ENCODE results near the gene WDR17. TPM values are rescaled to one million over a fixed set of nuclear protein-coding genes. Genes with fewer than 3 reads are reported as not detected.
A peak's percentile ranks its signal among the peaks of the same experiment; 100 is the strongest.

Gene WDR17
- total and polyA plus RNA-seq, 2 donors (not counting 1 experiment from before 2014, with no cell fraction given) = 2.1 to 7.1 TPM

DNA sequence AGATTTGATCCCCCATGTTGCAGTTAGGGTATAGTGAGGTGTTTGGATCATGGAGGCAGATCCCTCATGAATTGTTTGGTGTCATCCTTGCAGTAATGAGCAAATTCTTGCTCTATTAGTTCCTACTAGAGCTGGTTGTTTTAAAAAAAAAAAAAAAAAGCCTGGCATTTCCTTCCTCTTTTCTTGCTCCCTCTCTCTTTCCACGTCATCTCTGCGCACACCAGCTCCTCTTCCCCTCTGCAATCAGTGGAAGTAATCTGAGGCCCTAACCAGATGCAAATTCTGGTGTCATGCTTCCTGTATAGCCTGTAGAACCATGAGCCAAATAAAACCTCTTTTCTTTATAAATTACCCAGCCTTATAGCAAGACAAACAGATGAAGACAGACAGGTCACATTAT is 24.5 kb downstream of the WDR17 start:
- Histone ChIP-seq H3K36me3 (replicated peaks in 1 of 2; ENCODE audit: control extremely low read depth in 1 of 2, control insufficient read depth in 1 of 2, extremely low read depth in 1 of 2, insufficient read depth in 2 of 2, low read length in 1 of 2) (no peaks in the 10 kb centered on the region), H4K20me1 (ENCODE audit: control insufficient read depth, insufficient read depth, low read length, poor library complexity, severe bottlenecking) (no peaks in the 10 kb centered on the region), H3K4me1 (ENCODE audit: control insufficient read depth in 2 of 2, insufficient read depth in 2 of 2, low read length in 2 of 2) (peaks cover 13% of the 10 kb centered on the region in 2 donors), H3K27me3 (replicated peaks in 1 of 4; ENCODE audit: control extremely low read depth in 1 of 4, control insufficient read depth in 3 of 4, insufficient read depth in 4 of 4, low read length in 3 of 4) (no peaks in the 10 kb centered on the region), H3K4me2 (replicated peaks; ENCODE audit: low read depth, low read length, poor library complexity, severe bottlenecking) (no peak overlapping the region), H3K27ac (ENCODE audit: low read length in 2 of 2) (no peak overlapping the region), H2AFZ (ENCODE audit: insufficient read depth, low read depth, low read length, poor library complexity, severe bottlenecking) (no peak overlapping the region), H3K79me2 (ENCODE audit: control insufficient read depth, insufficient read depth, low read length) (no peaks in the 10 kb centered on the region), H3K9ac (ENCODE audit: low read length) (no peak overlapping the region), H3K9me3 (ENCODE audit: control extremely low read depth in 1 of 3, control insufficient read depth in 2 of 3, insufficient read depth in 1 of 3, low read length in 2 of 3) (peaks cover 2 to 6% (median 3%) of the 10 kb centered on the region in 3 donors), H3K4me3 (ENCODE audit: control extremely low read depth in 1 of 5, extremely low read depth in 1 of 5, insufficient read depth in 1 of 5, low read depth in 2 of 5, low read length in 4 of 5) (no peak overlapping the region)
- DNase-seq (peak; percentile 60), ATAC-seq (ENCODE audit: low read depth) (peak; percentile 90)
- Mint-ChIP-seq H3K9me3 (ENCODE audit: insufficient read depth) (peaks cover 10% of the 10 kb centered on the region), H3K27me3 (no peaks in the 10 kb centered on the region), H3K4me1 (peaks cover 18% of the 10 kb centered on the region), H3K27ac (peak overlapping the region; percentile 57), H3K4me3 (peak overlapping the region; percentile 46)
- TF ChIP-seq, protein P1, sequence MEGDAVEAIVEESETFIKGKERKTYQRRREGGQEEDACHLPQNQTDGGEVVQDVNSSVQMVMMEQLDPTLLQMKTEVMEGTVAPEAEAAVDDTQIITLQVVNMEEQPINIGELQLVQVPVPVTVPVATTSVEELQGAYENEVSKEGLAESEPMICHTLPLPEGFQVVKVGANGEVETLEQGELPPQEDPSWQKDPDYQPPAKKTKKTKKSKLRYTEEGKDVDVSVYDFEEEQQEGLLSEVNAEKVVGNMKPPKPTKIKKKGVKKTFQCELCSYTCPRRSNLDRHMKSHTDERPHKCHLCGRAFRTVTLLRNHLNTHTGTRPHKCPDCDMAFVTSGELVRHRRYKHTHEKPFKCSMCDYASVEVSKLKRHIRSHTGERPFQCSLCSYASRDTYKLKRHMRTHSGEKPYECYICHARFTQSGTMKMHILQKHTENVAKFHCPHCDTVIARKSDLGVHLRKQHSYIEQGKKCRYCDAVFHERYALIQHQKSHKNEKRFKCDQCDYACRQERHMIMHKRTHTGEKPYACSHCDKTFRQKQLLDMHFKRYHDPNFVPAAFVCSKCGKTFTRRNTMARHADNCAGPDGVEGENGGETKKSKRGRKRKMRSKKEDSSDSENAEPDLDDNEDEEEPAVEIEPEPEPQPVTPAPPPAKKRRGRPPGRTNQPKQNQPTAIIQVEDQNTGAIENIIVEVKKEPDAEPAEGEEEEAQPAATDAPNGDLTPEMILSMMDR (IDR thresholded peaks at IDR 0.05) = no peak
- no peak for TF ChIP-seq EZH2 (IDR thresholded peaks at IDR 0.05; ENCODE audit: borderline replicate concordance, insufficient read depth, low read depth, low read length, poor library complexity, severe bottlenecking)
- 18% methylated on average over 2 of the region's 2 CpGs for WGBS (ENCODE audit: insufficient coverage)
- CTCF ChIA-PET = interaction anchor here (1.6 kb wide), 1 partner anchor 25 kb away, joined by 4 read pairs; the partner anchor contains the start of gene WDR17
- POLR2A ChIA-PET = interaction anchor here (0.7 kb wide), 1 partner anchor 19 kb away, joined by 3 read pairs; no protein-coding TSS in a partner anchor
- intact Hi-C loops (cut with micrococcal nuclease) = no loop called here

- Histone ChIP-seq H3K9ac (ENCODE audit: low read length) (no peak overlapping the region), H3K4me2 (replicated peaks; ENCODE audit: low read depth, low read length, poor library complexity, severe bottlenecking) (no peak overlapping the region), H3K9me3 (ENCODE audit: control extremely low read depth in 1 of 3, control insufficient read depth in 2 of 3, insufficient read depth in 1 of 3, low read length in 2 of 3) (peaks cover 0 to 7% (median 0%) of the 10 kb centered on the region in 3 donors), H3K27me3 (replicated peaks in 1 of 4; ENCODE audit: control extremely low read depth in 1 of 4, control insufficient read depth in 3 of 4, insufficient read depth in 4 of 4, low read length in 3 of 4) (no peaks in the 10 kb centered on the region), H4K20me1 (ENCODE audit: control insufficient read depth, insufficient read depth, low read length, poor library complexity, severe bottlenecking) (no peaks in the 10 kb centered on the region), H2AFZ (ENCODE audit: insufficient read depth, low read depth, low read length, poor library complexity, severe bottlenecking) (no peak overlapping the region), H3K4me3 (ENCODE audit: control extremely low read depth in 1 of 5, extremely low read depth in 1 of 5, insufficient read depth in 1 of 5, low read depth in 2 of 5, low read length in 4 of 5) (no peak overlapping the region), H3K79me2 (ENCODE audit: control insufficient read depth, insufficient read depth, low read length) (no peaks in the 10 kb centered on the region), H3K36me3 (replicated peaks in 1 of 2; ENCODE audit: control extremely low read depth in 1 of 2, control insufficient read depth in 1 of 2, extremely low read depth in 1 of 2, insufficient read depth in 2 of 2, low read length in 1 of 2) (no peaks in the 10 kb centered on the region), H3K4me1 (ENCODE audit: control insufficient read depth in 2 of 2, insufficient read depth in 2 of 2, low read length in 2 of 2) (no peaks in the 10 kb centered on the region), H3K27ac (ENCODE audit: low read length in 2 of 2) (no peak overlapping the region)
- no peak overlapping the region for H3K4me3 Mint-ChIP-seq
- no CpG with 5 or more reads among the region's 2 CpGs for WGBS (ENCODE audit: insufficient coverage)
- no peaks in the 10 kb centered on the region for H3K4me1 Mint-ChIP-seq
- intact Hi-C loops (cut with micrococcal nuclease) = no loop called here
- peaks cover 6% of the 10 kb centered on the region for H3K9me3 Mint-ChIP-seq (ENCODE audit: insufficient read depth)
- H3K27me3 Mint-ChIP-seq = peaks cover 17% of the 10 kb centered on the region
- CTCF ChIA-PET = no interaction called here
- no peak for TF ChIP-seq EZH2 (IDR thresholded peaks at IDR 0.05; ENCODE audit: borderline replicate concordance, insufficient read depth, low read depth, low read length, poor library complexity, severe bottlenecking)
- TF ChIP-seq, protein P1 (IDR thresholded peaks at IDR 0.05) = peak; percentile 9
- no peak overlapping the region for H3K27ac Mint-ChIP-seq
- DNase-seq = no peak
- ATAC-seq (ENCODE audit: low read depth) = no peak
- POLR2A ChIA-PET = no interaction called here
Measured at GRCh38 chr4:176099314-176099713, 33.7 kb downstream of the WDR17 start.

All from B cell (primary cell).